Omental fat pad (tissue), 4 donors: ENCODE data around the gene ADGRB2. TPM values are rescaled to one million over a fixed set of nuclear protein-coding genes. Genes with fewer than 3 reads are reported as not detected.

Experiments used
- ATAC-seq: fragments of 150-250 bp; one replicate; pipeline ENCODE4 v1.9.1; 2016; ENCODE audit warnings: mild to moderate bottlenecking, moderate library complexity; ENCODE audit not compliant: low FRiP score
- DNase-seq: peaks from one replicate; pipeline ENCODE4 v3.0.0-alpha.2; 2019; ENCODE audit warnings: low spot score
- CTCF ChIP-seq, 3 donors: fragments of 450-650 bp; IDR thresholded peaks; one replicate each; pipeline ENCODE4 v1.5.1; 2016 to 2017; ENCODE audit warnings: antibody characterized with exemption in 3 of 3, mild to moderate bottlenecking in 3 of 3, moderate library complexity in 2 of 3
- total RNA-seq, 4 donors: library from RNA; depleted of rRNA; stranded (reverse); fragments of >200 nt; gene quantifications; one replicate each; pipeline ENCODE4 v1.1.0, GENCODE V29; 2016

The ADGRB2 gene
- total RNA-seq, 4 donors from 2014 or later = 0.79 to 7.5 (median 3.3) TPM

GRCh38 chr1:31690921-31691320 is 73.2 kb downstream of the ADGRB2 start:
- ATAC-seq = no peak
- no peak for DNase-seq
- no peak for TF ChIP-seq CTCF (IDR thresholded peaks at IDR 0.05)

DNA sequence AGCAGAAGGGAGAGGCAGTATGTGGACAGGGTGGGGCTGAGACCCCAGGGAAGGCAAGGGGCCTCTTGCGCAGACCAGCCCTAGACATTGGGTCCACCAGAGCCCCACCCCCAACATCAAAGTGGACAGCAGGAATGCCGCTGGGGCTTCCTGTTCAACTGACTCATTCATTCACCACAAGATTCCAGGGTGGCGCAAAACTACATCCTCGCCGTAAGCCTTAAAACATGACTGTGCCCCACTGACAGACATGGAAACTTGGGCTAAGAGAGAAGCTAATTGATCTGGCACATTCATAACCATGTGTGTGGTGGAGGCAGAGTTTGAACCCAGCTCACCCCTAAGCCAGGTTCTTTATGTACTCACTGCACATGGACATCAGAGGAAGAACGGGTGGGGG is 74.3 kb downstream of the ADGRB2 start:
- no peak for TF ChIP-seq CTCF (IDR thresholded peaks at IDR 0.05)
- no peak for ATAC-seq
- DNase-seq = no peak

DNA sequence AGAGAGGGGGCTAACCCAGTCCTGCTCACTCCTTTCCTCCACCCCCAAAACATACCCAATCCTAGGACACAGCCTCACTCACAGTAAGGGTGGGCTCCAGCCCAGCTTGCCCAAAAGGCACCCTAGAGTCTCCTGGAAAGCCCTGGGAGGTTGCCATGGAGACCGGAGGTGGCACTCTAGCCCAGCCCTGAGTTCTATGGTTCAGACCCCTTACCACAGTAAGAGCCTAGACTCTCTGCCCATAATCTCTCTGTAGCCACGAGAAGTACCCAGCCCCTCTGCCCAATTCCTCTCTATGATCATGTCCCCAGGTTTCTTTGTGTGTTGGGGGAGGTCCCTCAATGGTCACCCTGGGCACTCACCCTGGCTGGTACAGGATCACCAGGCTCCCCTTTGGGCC is 74.8 kb downstream of the ADGRB2 start:
- DNase-seq (no peak), ATAC-seq (no peak)
- TF ChIP-seq CTCF (IDR thresholded peaks at IDR 0.05) = no peak

GRCh38 chr1:31688233-31688918 is 75.8 kb downstream of the ADGRB2 start:
- DNase-seq (no peak), ATAC-seq (no peak)
- TF ChIP-seq CTCF (IDR thresholded peaks at IDR 0.05) = no peak

- no peak for DNase-seq
- no peak for ATAC-seq
- TF ChIP-seq CTCF (IDR thresholded peaks at IDR 0.05) = no peak
Measured at GRCh38 chr1:31687601-31688000, 76.5 kb downstream of the ADGRB2 start.

DNA sequence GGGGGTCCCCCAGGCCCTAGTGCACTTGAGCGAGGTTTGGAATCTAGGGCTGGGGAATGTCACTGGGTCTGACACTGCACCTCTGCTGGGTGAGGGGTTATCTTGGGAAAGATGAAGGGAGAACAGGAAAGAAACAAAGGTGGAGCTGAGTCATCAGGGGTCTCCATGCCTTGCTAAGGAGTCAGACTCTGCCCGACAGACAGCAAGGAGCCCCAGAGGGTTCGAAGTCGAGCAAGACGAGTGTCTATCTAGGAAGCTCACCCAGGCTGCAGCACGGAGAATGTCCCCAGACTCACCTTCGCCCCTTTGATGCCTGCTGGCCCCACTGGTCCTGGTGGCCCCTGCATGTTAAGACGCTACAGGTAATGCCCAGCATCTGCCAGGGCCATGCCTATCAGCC is 78.3 kb downstream of the ADGRB2 start:
- DNase-seq (no peak), ATAC-seq (no peak)
- TF ChIP-seq CTCF (IDR thresholded peaks at IDR 0.05) = no peak

DNA sequence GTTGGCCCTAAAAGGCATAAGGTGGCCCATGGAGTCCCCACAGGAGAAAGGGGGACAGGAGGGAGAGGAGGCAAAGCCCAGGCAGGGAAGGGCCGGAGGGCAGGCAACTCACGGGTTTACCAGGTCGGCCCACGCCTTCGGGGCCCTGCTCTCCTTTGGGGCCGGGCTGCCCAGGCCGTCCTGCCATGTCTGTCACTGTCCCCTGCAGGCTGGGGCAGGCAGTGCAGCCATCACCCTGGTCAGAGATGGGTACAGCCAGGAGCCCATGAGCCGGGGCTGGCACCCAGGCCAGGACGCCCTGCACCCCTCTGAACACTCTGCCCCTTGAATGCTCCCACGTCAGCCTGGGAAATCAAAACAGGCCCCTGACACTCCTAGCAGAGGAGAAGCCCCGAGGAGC is 80.1 kb downstream of the ADGRB2 start:
- ATAC-seq (no peak), DNase-seq (no peak)
- TF ChIP-seq CTCF (IDR thresholded peaks at IDR 0.05) = no peak
